WTC11 (cell line): ENCODE results near the gene HDAC8. TPM values are rescaled to one million over a fixed set of nuclear protein-coding genes. Genes with fewer than 3 reads are reported as not detected.

Source experiments
- ATAC-seq: fragments of 200-7000 bp; cut with Tn5 transposase; 2 replicates; pipeline ENCODE4 v1.10.0; 2021; ENCODE audit warnings: mild to moderate bottlenecking, moderate library complexity
- CTCF ChIA-PET: fragments of 300-600 bp; sonication (Branson Sonifier 250); formaldehyde crosslinking; loops from one replicate; lab custom pipeline; 2021; ENCODE audit warnings: antibody characterized with exemption; lab: Charles Lee
- POLR2A ChIA-PET: fragments of 350-600 bp; sonication (Branson Sonifier 250); formaldehyde crosslinking; loops from one replicate; lab custom pipeline; 2021; ENCODE audit warnings: antibody characterized with exemption; lab: Charles Lee
- DNase-seq: peaks from one replicate; pipeline ENCODE4 v3.0.0; 2021; ENCODE audit warnings: low spot score
- H3K27ac Mint-ChIP-seq: 2 replicates; pipeline ENCODE4 v1.8.0; 2021; ENCODE audit warnings: mixed read lengths
- H3K27me3 Mint-ChIP-seq: 2 replicates; pipeline ENCODE4 v1.8.0; 2021; ENCODE audit warnings: low read depth, mild to moderate bottlenecking, moderate library complexity, mixed read lengths
- H3K36me3 Mint-ChIP-seq: 2 replicates; pipeline ENCODE4 v1.8.0; 2021; ENCODE audit warnings: mixed read lengths
- H3K4me1 Mint-ChIP-seq: 2 replicates; pipeline ENCODE4 v1.8.0; 2022; ENCODE audit warnings: mixed read lengths
- H3K4me3 Mint-ChIP-seq: 2 replicates; pipeline ENCODE4 v1.8.0; 2021; ENCODE audit warnings: mild to moderate bottlenecking, moderate library complexity, mixed read lengths
- H3K9me3 Mint-ChIP-seq: 2 replicates; pipeline ENCODE4 v1.8.0; 2021; ENCODE audit warnings: mixed read lengths
- CREB1 ChIP-seq: sonication (generic); formaldehyde crosslinking; IDR thresholded peaks from 2 replicates; pipeline ENCODE4 v1.8.0; 2023; ENCODE audit warnings: mild to moderate bottlenecking, missing genetic modification reagents
- GTF2I ChIP-seq: fragments of 250-450 bp; sonication (Bioruptor Pico); conservative IDR thresholded peaks from 2 replicates; pipeline ENCODE4 v1.4.0; 2021; ENCODE audit warnings: mild to moderate bottlenecking
- JAZF1 ChIP-seq: fragments of 250-450 bp; sonication (Bioruptor Pico); IDR thresholded peaks from 2 replicates; pipeline ENCODE4 v1.9.0; 2021; ENCODE audit warnings: moderate library complexity, mild to moderate bottlenecking, inconsistent platforms
- MYBL2 ChIP-seq: sonication (generic); formaldehyde crosslinking; IDR thresholded peaks from 2 replicates; pipeline ENCODE4 v1.8.1; 2023; ENCODE audit warnings: mild to moderate bottlenecking, moderate library complexity, missing genetic modification reagents
- NFE2L1 ChIP-seq: sonication (generic); formaldehyde crosslinking; IDR thresholded peaks from 2 replicates; pipeline ENCODE4 v1.8.1; 2023; ENCODE audit warnings: missing genetic modification reagents
- RELA ChIP-seq: sonication (generic); formaldehyde crosslinking; IDR thresholded peaks from 2 replicates; pipeline ENCODE4 v1.8.1; 2022; ENCODE audit warnings: missing genetic modification reagents, mild to moderate bottlenecking, borderline replicate concordance
- TCF7 ChIP-seq: sonication (generic); formaldehyde crosslinking; IDR thresholded peaks from 2 replicates; pipeline ENCODE4 v1.8.0; 2022; ENCODE audit warnings: mild to moderate bottlenecking, low read depth, missing genetic modification reagents, moderate library complexity
- TEAD1 ChIP-seq: sonication (generic); formaldehyde crosslinking; IDR thresholded peaks from 2 replicates; pipeline ENCODE4 v1.8.0; 2022; ENCODE audit warnings: mild to moderate bottlenecking, missing genetic modification reagents
- ZNF396 ChIP-seq: fragments of 250-450 bp; sonication (Bioruptor Pico); IDR thresholded peaks from 2 replicates; pipeline ENCODE4 v1.8.0; 2021; ENCODE audit warnings: mild to moderate bottlenecking, moderate library complexity, borderline replicate concordance
- ZNF416 ChIP-seq: fragments of 250-450 bp; sonication (Bioruptor Pico); IDR thresholded peaks from 2 replicates; pipeline ENCODE4 v1.9.0; 2021; ENCODE audit warnings: mild to moderate bottlenecking, inconsistent platforms
- total RNA-seq: library from RNA; stranded (reverse); gene quantifications from 3 replicates; pipeline ENCODE4 v1.2.3, GENCODE V29; 2021
- TF ChIP-seq, protein P1 (sequence below): sonication (generic); formaldehyde crosslinking; conservative IDR thresholded peaks from 2 replicates; pipeline ENCODE4 v1.8.1; 2023; ENCODE audit warnings: mild to moderate bottlenecking, low read depth, missing genetic modification reagents, moderate library complexity
- TF ChIP-seq, protein P2 (sequence below): sonication (generic); formaldehyde crosslinking; IDR thresholded peaks from 2 replicates; pipeline ENCODE4 v1.8.1; 2023; ENCODE audit warnings: mild to moderate bottlenecking, missing genetic modification reagents
- TF ChIP-seq, protein P3 (sequence below): sonication (generic); formaldehyde crosslinking; IDR thresholded peaks from 2 replicates; pipeline ENCODE4 v1.8.0; 2022; ENCODE audit warnings: mild to moderate bottlenecking, missing genetic modification reagents
- TF ChIP-seq, protein P4 (sequence below): sonication (generic); formaldehyde crosslinking; IDR thresholded peaks from 2 replicates; pipeline ENCODE4 v1.8.0; 2023; ENCODE audit warnings: mild to moderate bottlenecking, missing genetic modification reagents
- TF ChIP-seq, protein P5 (sequence below): fragments of 200-600 bp; IDR thresholded peaks from 2 replicates; pipeline ENCODE4 v1.8.0; 2022; ENCODE audit warnings: antibody characterized with exemption
- TF ChIP-seq, protein P6 (sequence below): sonication (generic); formaldehyde crosslinking; IDR thresholded peaks from 2 replicates; pipeline ENCODE4 v1.8.1; 2022; ENCODE audit warnings: low read depth, mild to moderate bottlenecking, moderate library complexity, missing genetic modification reagents, borderline replicate concordance

Gene HDAC8
- total RNA-seq, 1 experiment from 2014 or later = 22.5 TPM

DNA sequence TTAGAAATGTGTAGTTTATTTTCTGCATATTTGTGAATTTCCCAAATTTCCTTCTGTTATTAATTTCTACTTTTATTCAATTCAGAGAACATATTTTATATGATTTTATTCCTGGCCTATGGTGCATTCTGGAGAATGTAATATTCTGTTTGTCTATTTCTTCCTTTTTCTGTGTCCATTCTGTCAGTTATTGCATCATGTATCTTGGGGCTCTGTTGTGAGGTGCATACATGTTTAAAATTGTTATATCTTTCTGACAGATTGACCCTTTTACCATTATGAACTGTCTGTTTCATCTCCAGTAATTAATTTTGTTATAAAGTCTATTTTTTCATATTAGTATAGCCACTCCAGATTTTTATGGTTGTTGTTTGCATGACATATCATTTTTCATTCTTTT lies 170.0 kb downstream of the HDAC8 start:
- ChIA-PET POLR2A (no interaction called here), CTCF (interaction anchor here (0.7 kb wide), 1 partner anchor 11 kb away, joined by 5 read pairs; no protein-coding TSS in a partner anchor)
- no peak overlapping the region for H3K27ac Mint-ChIP-seq
- ATAC-seq = no peak
- H3K4me1 Mint-ChIP-seq = no peaks in the 10 kb centered on the region
- peaks cover 3% of the 10 kb centered on the region; the same call in 1 of the 2 replicates for H3K36me3 Mint-ChIP-seq
- H3K4me3 Mint-ChIP-seq = no peak overlapping the region
- peaks cover 7% of the 10 kb centered on the region; the same call in 1 of the 2 replicates for H3K9me3 Mint-ChIP-seq
- no peaks in the 10 kb centered on the region for H3K27me3 Mint-ChIP-seq
- TF ChIP-seq ZNF396 (CRISPR knock-in tag) (no peak), TCF7 (CRISPR knock-in tag) (no peak), ZNF416 (CRISPR knock-in tag) (no peak), MYBL2 (CRISPR knock-in tag) (no peak), GTF2I (CRISPR knock-in tag) (no peak), RELA (CRISPR knock-in tag) (no peak), JAZF1 (CRISPR knock-in tag) (no peak), NFE2L1 (no peak), CREB1 (CRISPR knock-in tag) (no peak), TEAD1 (CRISPR knock-in tag) (no peak)
- TF ChIP-seq, protein P1, sequence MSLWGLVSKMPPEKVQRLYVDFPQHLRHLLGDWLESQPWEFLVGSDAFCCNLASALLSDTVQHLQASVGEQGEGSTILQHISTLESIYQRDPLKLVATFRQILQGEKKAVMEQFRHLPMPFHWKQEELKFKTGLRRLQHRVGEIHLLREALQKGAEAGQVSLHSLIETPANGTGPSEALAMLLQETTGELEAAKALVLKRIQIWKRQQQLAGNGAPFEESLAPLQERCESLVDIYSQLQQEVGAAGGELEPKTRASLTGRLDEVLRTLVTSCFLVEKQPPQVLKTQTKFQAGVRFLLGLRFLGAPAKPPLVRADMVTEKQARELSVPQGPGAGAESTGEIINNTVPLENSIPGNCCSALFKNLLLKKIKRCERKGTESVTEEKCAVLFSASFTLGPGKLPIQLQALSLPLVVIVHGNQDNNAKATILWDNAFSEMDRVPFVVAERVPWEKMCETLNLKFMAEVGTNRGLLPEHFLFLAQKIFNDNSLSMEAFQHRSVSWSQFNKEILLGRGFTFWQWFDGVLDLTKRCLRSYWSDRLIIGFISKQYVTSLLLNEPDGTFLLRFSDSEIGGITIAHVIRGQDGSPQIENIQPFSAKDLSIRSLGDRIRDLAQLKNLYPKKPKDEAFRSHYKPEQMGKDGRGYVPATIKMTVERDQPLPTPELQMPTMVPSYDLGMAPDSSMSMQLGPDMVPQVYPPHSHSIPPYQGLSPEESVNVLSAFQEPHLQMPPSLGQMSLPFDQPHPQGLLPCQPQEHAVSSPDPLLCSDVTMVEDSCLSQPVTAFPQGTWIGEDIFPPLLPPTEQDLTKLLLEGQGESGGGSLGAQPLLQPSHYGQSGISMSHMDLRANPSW (CRISPR knock-in tag) = no peak
- TF ChIP-seq, protein P2, sequence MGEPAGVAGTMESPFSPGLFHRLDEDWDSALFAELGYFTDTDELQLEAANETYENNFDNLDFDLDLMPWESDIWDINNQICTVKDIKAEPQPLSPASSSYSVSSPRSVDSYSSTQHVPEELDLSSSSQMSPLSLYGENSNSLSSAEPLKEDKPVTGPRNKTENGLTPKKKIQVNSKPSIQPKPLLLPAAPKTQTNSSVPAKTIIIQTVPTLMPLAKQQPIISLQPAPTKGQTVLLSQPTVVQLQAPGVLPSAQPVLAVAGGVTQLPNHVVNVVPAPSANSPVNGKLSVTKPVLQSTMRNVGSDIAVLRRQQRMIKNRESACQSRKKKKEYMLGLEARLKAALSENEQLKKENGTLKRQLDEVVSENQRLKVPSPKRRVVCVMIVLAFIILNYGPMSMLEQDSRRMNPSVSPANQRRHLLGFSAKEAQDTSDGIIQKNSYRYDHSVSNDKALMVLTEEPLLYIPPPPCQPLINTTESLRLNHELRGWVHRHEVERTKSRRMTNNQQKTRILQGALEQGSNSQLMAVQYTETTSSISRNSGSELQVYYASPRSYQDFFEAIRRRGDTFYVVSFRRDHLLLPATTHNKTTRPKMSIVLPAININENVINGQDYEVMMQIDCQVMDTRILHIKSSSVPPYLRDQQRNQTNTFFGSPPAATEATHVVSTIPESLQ = no peak
- TF ChIP-seq, protein P3, sequence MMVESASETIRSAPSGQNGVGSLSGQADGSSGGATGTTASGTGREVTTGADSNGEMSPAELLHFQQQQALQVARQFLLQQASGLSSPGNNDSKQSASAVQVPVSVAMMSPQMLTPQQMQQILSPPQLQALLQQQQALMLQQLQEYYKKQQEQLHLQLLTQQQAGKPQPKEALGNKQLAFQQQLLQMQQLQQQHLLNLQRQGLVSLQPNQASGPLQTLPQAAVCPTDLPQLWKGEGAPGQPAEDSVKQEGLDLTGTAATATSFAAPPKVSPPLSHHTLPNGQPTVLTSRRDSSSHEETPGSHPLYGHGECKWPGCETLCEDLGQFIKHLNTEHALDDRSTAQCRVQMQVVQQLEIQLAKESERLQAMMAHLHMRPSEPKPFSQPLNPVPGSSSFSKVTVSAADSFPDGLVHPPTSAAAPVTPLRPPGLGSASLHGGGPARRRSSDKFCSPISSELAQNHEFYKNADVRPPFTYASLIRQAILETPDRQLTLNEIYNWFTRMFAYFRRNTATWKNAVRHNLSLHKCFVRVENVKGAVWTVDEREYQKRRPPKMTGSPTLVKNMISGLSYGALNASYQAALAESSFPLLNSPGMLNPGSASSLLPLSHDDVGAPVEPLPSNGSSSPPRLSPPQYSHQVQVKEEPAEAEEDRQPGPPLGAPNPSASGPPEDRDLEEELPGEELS = no peak
- TF ChIP-seq, protein P4, sequence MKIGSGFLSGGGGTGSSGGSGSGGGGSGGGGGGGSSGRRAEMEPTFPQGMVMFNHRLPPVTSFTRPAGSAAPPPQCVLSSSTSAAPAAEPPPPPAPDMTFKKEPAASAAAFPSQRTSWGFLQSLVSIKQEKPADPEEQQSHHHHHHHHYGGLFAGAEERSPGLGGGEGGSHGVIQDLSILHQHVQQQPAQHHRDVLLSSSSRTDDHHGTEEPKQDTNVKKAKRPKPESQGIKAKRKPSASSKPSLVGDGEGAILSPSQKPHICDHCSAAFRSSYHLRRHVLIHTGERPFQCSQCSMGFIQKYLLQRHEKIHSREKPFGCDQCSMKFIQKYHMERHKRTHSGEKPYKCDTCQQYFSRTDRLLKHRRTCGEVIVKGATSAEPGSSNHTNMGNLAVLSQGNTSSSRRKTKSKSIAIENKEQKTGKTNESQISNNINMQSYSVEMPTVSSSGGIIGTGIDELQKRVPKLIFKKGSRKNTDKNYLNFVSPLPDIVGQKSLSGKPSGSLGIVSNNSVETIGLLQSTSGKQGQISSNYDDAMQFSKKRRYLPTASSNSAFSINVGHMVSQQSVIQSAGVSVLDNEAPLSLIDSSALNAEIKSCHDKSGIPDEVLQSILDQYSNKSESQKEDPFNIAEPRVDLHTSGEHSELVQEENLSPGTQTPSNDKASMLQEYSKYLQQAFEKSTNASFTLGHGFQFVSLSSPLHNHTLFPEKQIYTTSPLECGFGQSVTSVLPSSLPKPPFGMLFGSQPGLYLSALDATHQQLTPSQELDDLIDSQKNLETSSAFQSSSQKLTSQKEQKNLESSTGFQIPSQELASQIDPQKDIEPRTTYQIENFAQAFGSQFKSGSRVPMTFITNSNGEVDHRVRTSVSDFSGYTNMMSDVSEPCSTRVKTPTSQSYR = no peak
- TF ChIP-seq, protein P5, sequence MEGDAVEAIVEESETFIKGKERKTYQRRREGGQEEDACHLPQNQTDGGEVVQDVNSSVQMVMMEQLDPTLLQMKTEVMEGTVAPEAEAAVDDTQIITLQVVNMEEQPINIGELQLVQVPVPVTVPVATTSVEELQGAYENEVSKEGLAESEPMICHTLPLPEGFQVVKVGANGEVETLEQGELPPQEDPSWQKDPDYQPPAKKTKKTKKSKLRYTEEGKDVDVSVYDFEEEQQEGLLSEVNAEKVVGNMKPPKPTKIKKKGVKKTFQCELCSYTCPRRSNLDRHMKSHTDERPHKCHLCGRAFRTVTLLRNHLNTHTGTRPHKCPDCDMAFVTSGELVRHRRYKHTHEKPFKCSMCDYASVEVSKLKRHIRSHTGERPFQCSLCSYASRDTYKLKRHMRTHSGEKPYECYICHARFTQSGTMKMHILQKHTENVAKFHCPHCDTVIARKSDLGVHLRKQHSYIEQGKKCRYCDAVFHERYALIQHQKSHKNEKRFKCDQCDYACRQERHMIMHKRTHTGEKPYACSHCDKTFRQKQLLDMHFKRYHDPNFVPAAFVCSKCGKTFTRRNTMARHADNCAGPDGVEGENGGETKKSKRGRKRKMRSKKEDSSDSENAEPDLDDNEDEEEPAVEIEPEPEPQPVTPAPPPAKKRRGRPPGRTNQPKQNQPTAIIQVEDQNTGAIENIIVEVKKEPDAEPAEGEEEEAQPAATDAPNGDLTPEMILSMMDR = no peak
- TF ChIP-seq, protein P6, sequence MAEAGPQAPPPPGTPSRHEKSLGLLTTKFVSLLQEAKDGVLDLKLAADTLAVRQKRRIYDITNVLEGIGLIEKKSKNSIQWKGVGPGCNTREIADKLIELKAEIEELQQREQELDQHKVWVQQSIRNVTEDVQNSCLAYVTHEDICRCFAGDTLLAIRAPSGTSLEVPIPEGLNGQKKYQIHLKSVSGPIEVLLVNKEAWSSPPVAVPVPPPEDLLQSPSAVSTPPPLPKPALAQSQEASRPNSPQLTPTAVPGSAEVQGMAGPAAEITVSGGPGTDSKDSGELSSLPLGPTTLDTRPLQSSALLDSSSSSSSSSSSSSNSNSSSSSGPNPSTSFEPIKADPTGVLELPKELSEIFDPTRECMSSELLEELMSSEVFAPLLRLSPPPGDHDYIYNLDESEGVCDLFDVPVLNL = no peak
- no peak for DNase-seq
